ENCODE data around the gene MAP3K8. TPM values are rescaled to one million over a fixed set of nuclear protein-coding genes. Genes with fewer than 3 reads are reported as not detected.
"Not testable (repeated sequence)": the region's sequence is repeated elsewhere in the genome, so short reads cannot be mapped to it uniquely, and the experiment has no call there.

Gene MAP3K8
- total RNA-seq, 2 experiments from 2014 or later, result 54.5 to 56.8 TPM

GRCh38 chr10:30430544-30431298, 3.3 kb upstream of the MAP3K8 start:
- no peak for DNase-seq
- Mint-ChIP-seq H3K27me3 (no peaks in the 10 kb centered on the region), H3K27ac (no peak overlapping the region), H3K9me3 (ENCODE audit: low read depth) (no peaks in the 10 kb centered on the region), H3K36me3 (peaks cover 9% of the 10 kb centered on the region), H3K4me3 (no peak overlapping the region), H3K4me1 (peaks cover 42% of the 10 kb centered on the region)
- CTCF ChIA-PET, result interaction anchor here (1.0 to 11.3 kb wide), 5 partner anchors 12 to 100 kb away, joined by 3 to 119 read pairs (median 3); no protein-coding TSS in a partner anchor
- ATAC-seq, result no peak

GRCh38 chr10:30431435-30431911, 2.5 kb upstream of the MAP3K8 start:
- Mint-ChIP-seq H3K9me3 (ENCODE audit: low read depth) (no peaks in the 10 kb centered on the region), H3K27ac (peak overlapping the region; percentile 14), H3K4me3 (no peak overlapping the region), H3K36me3 (peaks cover 16% of the 10 kb centered on the region), H3K4me1 (peaks cover 45% of the 10 kb centered on the region), H3K27me3 (no peaks in the 10 kb centered on the region)
- ATAC-seq (no peak), DNase-seq (no peak)
- CTCF ChIA-PET, result interaction anchor here (1.0 to 11.3 kb wide), 3 partner anchors 13 to 99 kb away, joined by 3 to 119 read pairs (median 3); no protein-coding TSS in a partner anchor

DNA sequence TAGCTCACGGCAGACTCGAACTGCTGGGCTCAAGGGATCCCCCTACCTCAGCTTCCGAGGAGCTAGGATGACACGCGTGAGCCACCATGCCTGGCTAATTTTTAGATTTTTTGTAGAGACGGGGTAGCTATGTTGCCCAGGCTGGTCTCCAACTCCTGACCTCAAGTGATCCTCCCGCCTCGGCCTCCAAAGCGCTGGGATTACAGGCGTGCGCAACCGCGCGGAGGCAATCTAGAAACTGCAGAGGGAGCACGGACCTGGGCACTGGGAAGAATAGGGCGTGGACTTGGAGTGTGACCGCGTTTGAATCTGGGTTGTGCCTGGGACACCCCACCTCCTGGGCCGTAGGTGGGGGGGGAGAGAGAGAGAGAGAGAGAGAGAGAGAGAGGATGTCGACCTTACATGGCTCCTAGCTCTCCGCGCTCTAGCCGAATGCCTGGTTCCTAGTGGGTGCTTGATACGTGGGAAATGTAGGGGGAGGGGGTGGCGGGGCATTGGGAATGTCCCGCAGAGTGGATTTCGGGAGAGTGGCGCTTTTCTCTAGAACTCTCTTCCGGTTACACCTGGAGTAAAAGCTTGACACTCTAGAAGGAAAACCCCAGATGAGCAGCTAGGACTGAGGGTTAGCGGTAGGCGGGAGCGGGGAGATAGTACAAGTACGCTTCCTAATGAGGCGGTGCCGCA, 1.2 kb upstream of the MAP3K8 start:
- H3K4me3 Mint-ChIP-seq, result peak overlapping the region; percentile 95
- H3K9me3 Mint-ChIP-seq (ENCODE audit: low read depth), result no peaks in the 10 kb centered on the region
- CTCF ChIA-PET, result interaction anchor here (0.6 to 11.3 kb wide), 8 partner anchors 13 to 104 kb away, joined by 3 to 119 read pairs (median 6); no protein-coding TSS in a partner anchor
- peaks cover 47% of the 10 kb centered on the region for H3K4me1 Mint-ChIP-seq
- ATAC-seq (peak; percentile 0), DNase-seq (no peak)
- H3K36me3 Mint-ChIP-seq, result peaks cover 29% of the 10 kb centered on the region
- no peaks in the 10 kb centered on the region for H3K27me3 Mint-ChIP-seq
- H3K27ac Mint-ChIP-seq, result peak overlapping the region; percentile 95

DNA sequence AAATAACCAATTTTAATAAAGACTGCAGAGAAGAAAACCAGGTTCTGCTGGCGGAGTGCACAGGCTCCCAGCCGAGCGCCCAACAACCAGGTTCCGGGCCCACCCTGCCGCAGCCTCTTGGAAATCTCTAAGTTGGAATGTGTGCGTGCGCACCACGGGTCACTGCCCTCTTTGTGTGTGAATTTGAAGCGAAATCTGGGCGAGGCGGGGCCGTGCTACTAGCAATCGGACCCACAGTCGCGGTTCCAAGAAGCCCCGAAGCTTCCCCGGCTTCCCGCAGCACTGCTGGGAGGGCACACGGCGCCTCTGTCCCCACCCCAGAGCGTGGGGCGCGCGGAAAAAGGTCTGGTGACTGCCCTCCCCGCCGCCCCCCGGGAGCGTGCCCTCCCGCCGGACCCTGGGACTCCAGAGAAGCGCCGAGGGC, 666 bp upstream of the MAP3K8 start:
- ATAC-seq (peak; percentile 24), DNase-seq (peak; percentile 77)

GRCh38 chr10:30434273-30435072, 489 bp downstream of the MAP3K8 start:
- peak overlapping the region; percentile 95 for H3K4me3 Mint-ChIP-seq
- H3K27me3 Mint-ChIP-seq, result no peaks in the 10 kb centered on the region
- CTCF ChIA-PET, result interaction anchor here (0.8 to 11.3 kb wide), 9 partner anchors 10 to 96 kb away, joined by 3 to 119 read pairs (median 5); no protein-coding TSS in a partner anchor
- peaks cover 52% of the 10 kb centered on the region for H3K4me1 Mint-ChIP-seq
- ATAC-seq, result peak; percentile 47
- H3K36me3 Mint-ChIP-seq, result peaks cover 44% of the 10 kb centered on the region
- peak overlapping the region; percentile 95 for H3K27ac Mint-ChIP-seq
- peak; percentile 86 for DNase-seq
- no peaks in the 10 kb centered on the region for H3K9me3 Mint-ChIP-seq (ENCODE audit: low read depth)

More for the DNA sequence above, 666 bp upstream of the MAP3K8 start:
- peaks cover 47% of the 10 kb centered on the region for H3K4me1 Mint-ChIP-seq
- CTCF ChIA-PET, result interaction anchor here (0.6 to 11.3 kb wide), 9 partner anchors 10 to 103 kb away, joined by 3 to 119 read pairs (median 6); no protein-coding TSS in a partner anchor
- peak overlapping the region; percentile 95 for H3K4me3 Mint-ChIP-seq
- H3K27ac Mint-ChIP-seq, result peak overlapping the region; percentile 95
- no peaks in the 10 kb centered on the region for H3K9me3 Mint-ChIP-seq (ENCODE audit: low read depth)
- H3K27me3 Mint-ChIP-seq, result no peaks in the 10 kb centered on the region
- peaks cover 35% of the 10 kb centered on the region for H3K36me3 Mint-ChIP-seq

DNA sequence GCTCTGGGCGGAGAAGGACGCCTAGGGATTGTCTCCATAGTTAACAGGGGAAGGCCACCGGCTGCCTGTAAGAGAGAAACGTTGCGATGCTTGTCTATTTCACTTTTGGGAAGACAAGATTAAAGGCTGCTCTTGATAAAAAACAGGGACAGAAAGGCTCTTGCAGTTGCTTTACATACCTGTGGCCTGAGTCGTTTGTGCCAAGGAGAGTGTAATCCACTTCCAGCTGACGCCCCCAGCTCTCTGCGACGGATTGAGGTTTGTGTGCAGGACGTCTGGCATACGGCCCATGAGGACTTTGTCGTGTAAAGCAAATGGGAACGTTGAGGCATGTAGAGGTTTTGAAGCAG, 1.1 kb downstream of the MAP3K8 start:
- CTCF ChIA-PET, result interaction anchor here (1.3 to 11.3 kb wide), 7 partner anchors 9 to 96 kb away, joined by 3 to 119 read pairs (median 5); no protein-coding TSS in a partner anchor
- peak overlapping the region; percentile 95 for H3K4me3 Mint-ChIP-seq
- DNase-seq, result peak; percentile 56
- peaks cover 58% of the 10 kb centered on the region for H3K4me1 Mint-ChIP-seq
- no peak for ATAC-seq
- H3K27ac Mint-ChIP-seq, result peak overlapping the region; percentile 95
- peaks cover 49% of the 10 kb centered on the region for H3K36me3 Mint-ChIP-seq
- H3K9me3 Mint-ChIP-seq (ENCODE audit: low read depth), result no peaks in the 10 kb centered on the region
- no peaks in the 10 kb centered on the region for H3K27me3 Mint-ChIP-seq

GRCh38 chr10:30435499-30436167, 1.6 kb downstream of the MAP3K8 start:
- Mint-ChIP-seq H3K4me3 (peak overlapping the region; percentile 95), H3K36me3 (peaks cover 54% of the 10 kb centered on the region), H3K4me1 (peaks cover 60% of the 10 kb centered on the region), H3K27ac (peak overlapping the region; percentile 95)
- DNase-seq; ATAC-seq; H3K9me3 Mint-ChIP-seq (ENCODE audit: low read depth); H3K27me3 Mint-ChIP-seq: not testable (repeated sequence)
- CTCF ChIA-PET, result interaction anchor here (0.8 to 11.3 kb wide), 11 partner anchors 8 to 156 kb away, joined by 3 to 119 read pairs (median 5); no protein-coding TSS in a partner anchor

- DNase-seq (peak; percentile 52), ATAC-seq (no peak)
- CTCF ChIA-PET, result interaction anchor here (0.8 to 11.3 kb wide), 10 partner anchors 8 to 155 kb away, joined by 3 to 119 read pairs (median 6); no protein-coding TSS in a partner anchor
- Mint-ChIP-seq H3K4me1 (peaks cover 58% of the 10 kb centered on the region), H3K36me3 (peaks cover 57% of the 10 kb centered on the region), H3K27ac (peak overlapping the region; percentile 95), H3K27me3 (no peaks in the 10 kb centered on the region), H3K9me3 (ENCODE audit: low read depth) (no peaks in the 10 kb centered on the region), H3K4me3 (peak overlapping the region; percentile 95)
Measured at GRCh38 chr10:30436191-30436611, 2.2 kb downstream of the MAP3K8 start.

DNA sequence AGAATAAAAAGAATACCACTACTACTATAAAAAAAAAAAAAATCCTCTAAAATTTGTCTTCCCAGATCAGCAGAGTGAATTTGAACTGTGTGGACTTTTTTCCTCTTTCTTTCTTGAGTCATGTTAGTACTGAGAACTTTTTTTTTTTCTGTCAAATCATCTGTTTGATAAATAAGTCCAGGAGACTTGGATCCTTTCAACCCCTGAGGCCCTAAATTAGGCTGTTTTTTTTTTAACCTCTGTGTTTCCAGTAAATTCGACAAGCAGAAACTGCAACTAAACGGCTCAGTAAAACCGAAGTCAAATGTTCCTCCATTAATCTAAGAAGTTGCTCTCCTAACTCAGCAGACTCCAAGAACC, 2.7 kb downstream of the MAP3K8 start:
- Mint-ChIP-seq H3K4me3 (peak overlapping the region; percentile 95), H3K27me3 (no peaks in the 10 kb centered on the region), H3K9me3 (ENCODE audit: low read depth) (no peaks in the 10 kb centered on the region), H3K27ac (peak overlapping the region; percentile 95), H3K36me3 (peaks cover 59% of the 10 kb centered on the region), H3K4me1 (peaks cover 55% of the 10 kb centered on the region)
- no peak for DNase-seq
- no peak for ATAC-seq
- CTCF ChIA-PET, result interaction anchor here (0.8 to 11.3 kb wide), 15 partner anchors 9 to 155 kb away, joined by 3 to 119 read pairs (median 8); no protein-coding TSS in a partner anchor

GRCh38 chr10:30437031-30437841, 3.3 kb downstream of the MAP3K8 start:
- Mint-ChIP-seq H3K27ac (peak overlapping the region; percentile 95), H3K27me3 (no peaks in the 10 kb centered on the region), H3K9me3 (ENCODE audit: low read depth) (no peaks in the 10 kb centered on the region), H3K36me3 (peaks cover 64% of the 10 kb centered on the region), H3K4me3 (peak overlapping the region; percentile 95), H3K4me1 (peaks cover 57% of the 10 kb centered on the region)
- ATAC-seq (peak; percentile 37), DNase-seq (peak; percentile 69)
- CTCF ChIA-PET, result interaction anchor here (0.9 to 11.3 kb wide), 16 partner anchors 9 to 314 kb away, joined by 3 to 119 read pairs (median 8); no protein-coding TSS in a partner anchor

- Mint-ChIP-seq H3K4me1 (peaks cover 58% of the 10 kb centered on the region), H3K27me3 (no peaks in the 10 kb centered on the region), H3K9me3 (ENCODE audit: low read depth) (no peaks in the 10 kb centered on the region), H3K4me3 (peak overlapping the region; percentile 95), H3K27ac (peak overlapping the region; percentile 95), H3K36me3 (peaks cover 73% of the 10 kb centered on the region)
- DNase-seq (no peak), ATAC-seq (no peak)
- CTCF ChIA-PET, result interaction anchor here (0.9 to 11.3 kb wide), 14 partner anchors 8 to 313 kb away, joined by 3 to 119 read pairs (median 8); no protein-coding TSS in a partner anchor
Measured at GRCh38 chr10:30438021-30438850, 4.3 kb downstream of the MAP3K8 start.

All from activated CD8-positive, alpha-beta memory T cell treated with anti-CD3 and anti-CD28 coated beads, Interleukin-2, amount 10 ng/mL, durations not matched to agents 7 days and 5 days (primary cell).